ENCODE data around the gene PLB1. TPM values are rescaled to one million over a fixed set of nuclear protein-coding genes. Genes with fewer than 3 reads are reported as not detected.

PLB1 gene
- polyA plus RNA-seq, 2 of the 4 experiments (the other 2 are of a cell fraction) = 0.26 to 1.4 TPM

DNA sequence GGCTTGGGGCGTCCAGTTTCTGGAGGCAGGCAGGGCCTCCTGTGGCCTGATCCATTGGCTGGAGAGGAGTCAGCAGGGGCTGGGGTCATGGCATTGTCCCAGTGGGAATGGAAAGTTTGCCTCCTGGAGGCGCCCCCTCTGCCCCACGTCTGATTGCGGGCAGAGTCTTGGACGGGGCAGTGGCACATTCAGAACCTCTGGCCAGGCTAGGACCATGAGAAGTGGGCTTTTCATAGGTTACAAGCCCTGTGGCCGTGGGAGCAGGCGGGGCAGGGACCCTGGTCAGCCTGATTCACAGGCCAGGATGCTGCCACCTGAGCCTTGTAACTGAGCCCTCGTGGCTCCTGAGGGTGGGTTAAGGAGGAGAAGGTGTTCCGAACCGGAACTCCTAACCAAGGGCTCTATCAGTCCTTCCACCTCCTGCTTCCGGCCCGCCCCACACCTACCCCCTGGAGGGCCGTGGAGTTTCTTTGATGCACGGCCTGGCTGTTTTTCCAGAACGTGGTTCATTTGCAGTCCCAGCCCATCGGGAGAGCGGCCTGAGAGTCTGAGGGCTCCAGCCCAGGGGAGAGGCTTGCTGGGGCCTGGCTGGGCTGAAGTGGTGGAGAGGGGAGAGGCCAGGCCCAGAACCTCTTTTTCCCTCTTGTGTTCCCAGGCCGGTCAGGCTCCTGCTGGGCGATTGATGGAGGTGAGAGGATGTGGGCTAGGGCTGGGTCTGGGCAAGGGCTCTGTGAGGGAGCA is 43.9 kb upstream of the PLB1 start:
- POLR2A ChIA-PET = no interaction called here

DNA sequence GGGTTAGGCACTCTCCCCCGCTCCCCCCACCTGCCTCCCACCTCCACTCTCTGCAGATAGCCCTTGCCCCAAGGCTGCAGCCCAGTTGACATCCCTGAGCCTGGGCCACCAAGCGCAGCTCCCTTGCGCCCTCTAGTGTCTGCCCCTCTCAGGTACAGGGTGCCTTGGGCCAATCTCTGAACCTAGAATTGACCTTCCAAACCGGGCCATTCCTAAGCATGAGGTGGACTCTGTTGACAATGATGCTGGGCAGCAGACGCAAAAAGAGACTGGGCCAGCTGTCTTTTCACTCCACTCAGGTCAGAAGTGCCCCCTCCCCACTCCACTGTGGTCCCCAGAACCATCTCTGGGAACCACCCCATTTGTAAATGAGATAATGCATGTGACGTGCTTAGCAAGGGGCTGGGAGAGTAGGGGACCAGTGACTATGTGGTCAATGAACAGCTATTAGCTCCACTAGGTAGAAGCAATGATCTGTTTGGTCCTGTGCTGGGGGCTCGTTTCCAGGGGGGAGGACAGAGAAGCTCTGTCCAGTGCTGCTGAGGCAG is 43.3 kb upstream of the PLB1 start:
- POLR2A ChIA-PET = interaction anchor here (0.6 kb wide), 1 partner anchor 685 kb away, joined by 9 read pairs; no protein-coding TSS in a partner anchor
- 19% methylated on average over 7 of the region's 7 CpGs for WGBS (ENCODE audit: missing lambda C conversion rate)

More for the DNA sequence above, 43.9 kb upstream of the PLB1 start:
- FAIRE-seq (no peak), DNase-seq (ENCODE audit: low read depth in 1 of 2, low spot score in 1 of 2) (no peak), ATAC-seq (peak; percentile 41 to 66)
- CTCF ChIA-PET = interaction anchor here (0.6 to 2.8 kb wide), 34 partner anchors 8 to 768 kb away, joined by 3 to 36 read pairs (median 7); no protein-coding TSS in a partner anchor
- Histone ChIP-seq H3K9me3 (no peaks in the 10 kb centered on the region), H3K4me3 (no peak overlapping the region), H3K27ac (peak overlapping the region; percentile 70 to 87), H3K4me1 (peaks cover 51% of the 10 kb centered on the region), H3K4me2 (no peak overlapping the region)
- 79% methylated on average over 19 of the region's 19 CpGs for WGBS (ENCODE audit: missing lambda C conversion rate)
- TF ChIP-seq RAD21 (conservative IDR thresholded peaks at IDR 0.05 in 1 of 2, IDR thresholded peaks at IDR 0.05 in 1 of 2) = no peak
- TF ChIP-seq NFE2L2 (conservative IDR thresholded peaks at IDR 0.05; ENCODE audit: low read length) = no peak
- no peak for TF ChIP-seq REST (IDR thresholded peaks at IDR 0.05)
- no peak for TF ChIP-seq TFCP2L1 (CRISPR knock-in tag; IDR thresholded peaks at IDR 0.05)
- no peak for TF ChIP-seq SMC3 (IDR thresholded peaks at IDR 0.05)
- TF ChIP-seq FOSB (CRISPR knock-in tag; IDR thresholded peaks at IDR 0.05) = no peak

GRCh38 chr2:28453396-28453795 is 42.5 kb upstream of the PLB1 start:
- POLR2A ChIA-PET = no interaction called here
- H3K4me2 ChIP-seq = no peak overlapping the region
- FAIRE-seq (no peak), DNase-seq (ENCODE audit: low read depth in 1 of 2, low spot score in 1 of 2) (no peak), ATAC-seq (no peak)
- peak overlapping the region in 1 of 2 experiments; percentile 87; a peak in 2 of 6 replicates for H3K27ac ChIP-seq
- H3K9me3 ChIP-seq = no peaks in the 10 kb centered on the region
- H3K4me3 ChIP-seq = no peak overlapping the region
- WGBS (ENCODE audit: missing lambda C conversion rate) = 91% methylated on average over 7 of the region's 8 CpGs
- H3K4me1 ChIP-seq = peaks cover 37% of the 10 kb centered on the region
- CTCF ChIA-PET = interaction anchor here (0.8 to 2.8 kb wide), 41 partner anchors 8 to 770 kb away, joined by 3 to 36 read pairs (median 6); no protein-coding TSS in a partner anchor
- TF ChIP-seq GATA3 (IDR thresholded peaks at IDR 0.05; ENCODE audit: borderline replicate concordance) = no peak
- no peak for TF ChIP-seq KDM1A (IDR thresholded peaks at IDR 0.05; ENCODE audit: low read depth)
- no peak for TF ChIP-seq RCOR1 (IDR thresholded peaks at IDR 0.05; ENCODE audit: low read depth, low read length)
- no peak for TF ChIP-seq FOXS1 (CRISPR knock-in tag; IDR thresholded peaks at IDR 0.05)
- TF ChIP-seq EHF (CRISPR knock-in tag; IDR thresholded peaks at IDR 0.05) = no peak
- TF ChIP-seq EHMT2 (IDR thresholded peaks at IDR 0.05; ENCODE audit: low read depth) = no peak
- no peak for TF ChIP-seq CEBPB (IDR thresholded peaks at IDR 0.05)
- TF ChIP-seq REST (IDR thresholded peaks at IDR 0.05) = no peak
- TF ChIP-seq TP53 (CRISPR knock-in tag; IDR thresholded peaks at IDR 0.05) = no peak
- no peak for TF ChIP-seq RNF2 (IDR thresholded peaks at IDR 0.05; ENCODE audit: borderline replicate concordance, low read depth)
- no peak for TF ChIP-seq MAFK (IDR thresholded peaks at IDR 0.05; ENCODE audit: partially characterized antibody)

More for the DNA sequence above, 43.3 kb upstream of the PLB1 start:
- FAIRE-seq (no peak), DNase-seq (ENCODE audit: low read depth in 1 of 2, low spot score in 1 of 2) (peak; percentile 65 to 70), ATAC-seq (peak; percentile 75 to 92)
- Histone ChIP-seq H3K4me3 (no peak overlapping the region), H3K4me2 (no peak overlapping the region), H3K9me3 (no peaks in the 10 kb centered on the region), H3K4me1 (peaks cover 44% of the 10 kb centered on the region), H3K27ac (peak overlapping the region; percentile 70 to 87)
- CTCF ChIA-PET = interaction anchor here (0.5 to 2.8 kb wide), 44 partner anchors 8 to 856 kb away, joined by 3 to 36 read pairs (median 5); no protein-coding TSS in a partner anchor
- TF ChIP-seq MAZ (IDR thresholded peaks at IDR 0.05; ENCODE audit: borderline replicate concordance, low read depth, low read length) (peak; percentile 77; the same call in 1 of the 2 replicates), SMC3 (IDR thresholded peaks at IDR 0.05) (peak; percentile 95), HOXA7 (CRISPR knock-in tag; IDR thresholded peaks at IDR 0.05) (no peak), EHMT2 (IDR thresholded peaks at IDR 0.05; ENCODE audit: low read depth) (no peak), RAD21 (conservative IDR thresholded peaks at IDR 0.05 in 1 of 2, IDR thresholded peaks at IDR 0.05 in 1 of 2) (peak; percentile 98 to 99)
- TF ChIP-seq, protein P1, sequence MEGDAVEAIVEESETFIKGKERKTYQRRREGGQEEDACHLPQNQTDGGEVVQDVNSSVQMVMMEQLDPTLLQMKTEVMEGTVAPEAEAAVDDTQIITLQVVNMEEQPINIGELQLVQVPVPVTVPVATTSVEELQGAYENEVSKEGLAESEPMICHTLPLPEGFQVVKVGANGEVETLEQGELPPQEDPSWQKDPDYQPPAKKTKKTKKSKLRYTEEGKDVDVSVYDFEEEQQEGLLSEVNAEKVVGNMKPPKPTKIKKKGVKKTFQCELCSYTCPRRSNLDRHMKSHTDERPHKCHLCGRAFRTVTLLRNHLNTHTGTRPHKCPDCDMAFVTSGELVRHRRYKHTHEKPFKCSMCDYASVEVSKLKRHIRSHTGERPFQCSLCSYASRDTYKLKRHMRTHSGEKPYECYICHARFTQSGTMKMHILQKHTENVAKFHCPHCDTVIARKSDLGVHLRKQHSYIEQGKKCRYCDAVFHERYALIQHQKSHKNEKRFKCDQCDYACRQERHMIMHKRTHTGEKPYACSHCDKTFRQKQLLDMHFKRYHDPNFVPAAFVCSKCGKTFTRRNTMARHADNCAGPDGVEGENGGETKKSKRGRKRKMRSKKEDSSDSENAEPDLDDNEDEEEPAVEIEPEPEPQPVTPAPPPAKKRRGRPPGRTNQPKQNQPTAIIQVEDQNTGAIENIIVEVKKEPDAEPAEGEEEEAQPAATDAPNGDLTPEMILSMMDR (IDR thresholded peaks at IDR 0.05) = peak; percentile 94

All from A549 (cell line).